22Rv1 (cell line): ENCODE results near the gene NCKAP5.

Experiments used
- ZFX ChIP-seq: fragments of 450-650 bp; IDR thresholded peaks from 2 replicates; pipeline ENCODE4 v1.6.1; 2017; ENCODE audit warnings: antibody characterized with exemption, borderline replicate concordance
- TF ChIP-seq, protein P1 (sequence below): fragments of 450-650 bp; IDR thresholded peaks from 2 replicates; pipeline ENCODE4 v1.5.1; 2017; ENCODE audit warnings: mild to moderate bottlenecking

DNA sequence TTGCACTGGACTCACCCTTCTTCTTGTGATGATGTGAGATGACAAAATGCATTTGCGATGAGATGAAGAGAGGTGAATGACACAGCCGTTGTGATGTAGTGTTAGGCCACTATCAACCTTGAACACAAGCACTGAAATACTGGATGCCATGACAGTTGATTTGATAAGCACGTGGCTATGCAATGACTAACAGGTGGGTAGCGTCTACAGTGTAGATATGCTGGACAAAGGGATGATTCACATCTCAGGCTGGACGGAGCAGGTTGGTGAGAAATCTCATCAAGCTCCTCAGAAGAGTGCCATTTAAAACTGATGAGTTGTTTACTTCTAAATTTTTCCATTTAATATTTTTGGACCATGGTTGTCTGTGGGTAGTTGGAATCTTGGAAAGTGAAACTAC, 522.5 kb downstream of the NCKAP5 start:
- TF ChIP-seq, protein P1, sequence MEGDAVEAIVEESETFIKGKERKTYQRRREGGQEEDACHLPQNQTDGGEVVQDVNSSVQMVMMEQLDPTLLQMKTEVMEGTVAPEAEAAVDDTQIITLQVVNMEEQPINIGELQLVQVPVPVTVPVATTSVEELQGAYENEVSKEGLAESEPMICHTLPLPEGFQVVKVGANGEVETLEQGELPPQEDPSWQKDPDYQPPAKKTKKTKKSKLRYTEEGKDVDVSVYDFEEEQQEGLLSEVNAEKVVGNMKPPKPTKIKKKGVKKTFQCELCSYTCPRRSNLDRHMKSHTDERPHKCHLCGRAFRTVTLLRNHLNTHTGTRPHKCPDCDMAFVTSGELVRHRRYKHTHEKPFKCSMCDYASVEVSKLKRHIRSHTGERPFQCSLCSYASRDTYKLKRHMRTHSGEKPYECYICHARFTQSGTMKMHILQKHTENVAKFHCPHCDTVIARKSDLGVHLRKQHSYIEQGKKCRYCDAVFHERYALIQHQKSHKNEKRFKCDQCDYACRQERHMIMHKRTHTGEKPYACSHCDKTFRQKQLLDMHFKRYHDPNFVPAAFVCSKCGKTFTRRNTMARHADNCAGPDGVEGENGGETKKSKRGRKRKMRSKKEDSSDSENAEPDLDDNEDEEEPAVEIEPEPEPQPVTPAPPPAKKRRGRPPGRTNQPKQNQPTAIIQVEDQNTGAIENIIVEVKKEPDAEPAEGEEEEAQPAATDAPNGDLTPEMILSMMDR, result no peak
- no peak for TF ChIP-seq ZFX
